ENCODE results near the gene NWD2.
A peak's percentile ranks its signal among the peaks of the same experiment; 100 is the strongest.
"Not testable (repeated sequence)": the region's sequence is repeated elsewhere in the genome, so short reads cannot be mapped to it uniquely, and the experiment has no call there.

Gene NWD2

DNA sequence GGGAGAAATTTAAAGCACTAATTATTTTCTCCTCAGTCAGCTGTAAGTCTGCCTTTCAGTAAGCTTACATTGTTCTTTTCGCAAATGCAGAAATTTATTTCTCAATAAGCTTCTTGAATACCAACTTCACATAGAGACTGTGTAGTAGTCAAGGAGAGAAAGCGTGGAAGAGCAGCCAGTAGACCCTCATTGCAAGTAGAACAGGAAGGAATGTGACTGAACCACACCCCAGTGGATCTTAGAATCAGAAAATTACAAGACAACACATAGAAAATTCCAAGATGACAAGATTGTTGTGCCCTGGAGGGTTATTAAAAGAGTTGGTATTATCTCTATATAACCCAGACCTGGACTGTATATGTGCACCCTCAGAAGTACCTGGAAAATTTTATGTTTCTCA is 224.7 kb downstream of the NWD2 start:
- DNase-seq: no peak

DNA sequence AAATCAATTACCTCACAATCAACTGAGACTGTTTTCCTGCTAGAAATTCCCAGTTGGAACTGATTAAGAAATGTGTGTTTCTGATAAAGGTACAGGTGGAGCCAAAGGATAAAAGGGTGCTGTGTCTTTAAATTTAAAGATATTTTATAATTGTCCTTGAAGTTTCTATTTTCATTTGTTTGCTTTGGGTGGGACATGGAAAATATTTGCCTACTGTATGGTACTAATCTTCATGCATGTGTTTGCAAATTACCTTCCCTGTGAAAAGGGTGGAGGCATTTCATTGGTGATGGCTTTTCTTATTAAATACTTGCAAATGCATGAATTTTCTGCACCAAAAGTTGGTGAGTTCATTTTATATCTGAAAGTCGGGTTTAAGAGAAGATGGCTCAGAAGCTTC is 225.7 kb downstream of the NWD2 start:
- DNase-seq: no peak

DNA sequence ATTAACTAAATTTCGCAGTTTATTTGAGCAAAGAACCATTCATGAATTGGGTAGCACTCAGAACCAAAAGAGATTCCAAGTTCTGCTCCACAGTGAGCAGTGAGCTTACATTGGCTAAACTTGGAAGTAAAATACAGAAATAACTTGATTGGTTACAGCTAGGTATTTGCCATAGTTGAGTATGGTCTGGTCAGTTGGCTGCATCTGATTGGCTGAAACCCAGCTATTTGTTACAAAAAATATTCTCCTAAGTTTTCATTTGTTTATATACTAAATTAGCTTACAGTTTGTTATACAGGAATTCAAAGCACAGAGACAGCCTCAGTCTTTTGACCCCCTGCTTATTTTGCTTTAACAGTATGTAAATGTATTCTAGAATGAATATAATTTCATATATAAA is 226.6 kb downstream of the NWD2 start:
- no peak for DNase-seq

DNA sequence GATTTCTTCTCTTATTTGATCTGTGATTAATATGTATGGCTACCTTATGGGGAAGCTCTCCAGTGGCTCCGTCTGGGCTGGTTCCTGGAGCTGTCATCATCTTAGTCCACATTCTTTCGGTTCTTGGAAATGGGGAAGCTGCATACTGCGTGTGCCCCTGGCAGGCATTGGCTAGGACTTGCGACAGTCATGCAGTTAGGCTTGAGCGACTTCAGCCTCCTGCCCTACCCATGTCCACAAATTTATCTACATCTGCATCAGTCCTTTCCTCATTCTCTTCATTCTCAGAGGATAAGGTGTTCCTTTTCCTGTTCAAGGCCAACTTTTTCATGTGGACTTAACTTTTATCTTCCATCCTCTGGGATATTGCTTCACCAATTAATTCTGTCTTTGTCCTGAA is 227.4 kb downstream of the NWD2 start:
- DNase-seq: peak in 1 of 2 donors; percentile 35

DNA sequence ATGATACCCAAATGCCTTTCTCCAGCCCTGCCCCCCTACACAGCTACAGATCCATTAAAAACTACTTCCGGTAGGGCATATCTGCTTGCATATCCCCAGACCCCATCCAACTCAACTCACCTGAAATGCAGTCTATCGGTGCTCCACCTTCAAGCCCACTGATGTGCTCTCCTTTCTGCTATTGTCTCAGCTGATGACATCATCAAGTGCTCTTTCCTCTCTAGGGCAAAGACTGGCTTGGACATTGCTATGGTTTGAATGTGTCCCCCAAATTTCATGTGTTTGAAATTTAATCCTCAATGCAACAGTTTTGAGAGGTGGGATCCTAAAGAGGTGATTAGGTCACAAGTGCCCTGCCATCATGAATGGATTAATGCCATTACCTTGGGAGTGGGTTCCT is 229.3 kb downstream of the NWD2 start:
- DNase-seq: no peak

DNA sequence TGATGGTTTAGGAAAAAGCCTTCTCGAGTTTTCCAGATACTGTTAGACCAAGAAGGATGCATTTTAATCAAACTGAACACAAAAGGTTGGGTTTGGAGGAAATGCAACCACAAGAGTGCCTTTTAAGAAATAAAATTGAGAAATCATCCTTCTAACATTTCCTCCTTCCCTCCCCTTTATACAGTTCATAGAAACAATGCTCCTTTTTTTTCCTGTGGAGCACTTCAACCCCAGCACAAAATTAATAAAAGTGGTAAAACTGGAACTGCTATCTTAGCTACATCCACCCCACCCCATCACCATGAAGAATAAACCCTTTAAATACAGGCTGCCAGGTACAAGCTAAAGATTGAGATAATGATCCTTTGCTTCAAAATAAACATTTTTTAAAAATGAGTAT is 230.5 kb downstream of the NWD2 start:
- no peak for DNase-seq

DNA sequence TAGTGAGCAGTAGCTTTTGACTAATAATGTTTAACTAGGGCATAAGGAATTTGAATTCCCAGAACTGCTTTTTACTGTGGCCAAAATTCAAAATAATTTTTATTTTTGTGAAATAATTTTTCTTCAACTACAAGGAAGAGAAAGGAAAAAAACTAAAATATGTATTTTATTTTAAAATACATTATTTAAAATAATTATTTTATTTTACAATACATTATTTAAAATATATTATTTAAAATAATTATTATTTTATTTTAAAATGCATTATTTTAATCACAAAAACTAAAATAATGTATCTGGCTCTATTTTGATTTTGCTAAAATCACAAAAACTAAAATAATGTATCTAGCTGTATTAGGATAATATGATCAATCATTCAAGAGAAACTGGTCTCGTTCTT is 231.2 kb downstream of the NWD2 start:
- DNase-seq: no peak

DNA sequence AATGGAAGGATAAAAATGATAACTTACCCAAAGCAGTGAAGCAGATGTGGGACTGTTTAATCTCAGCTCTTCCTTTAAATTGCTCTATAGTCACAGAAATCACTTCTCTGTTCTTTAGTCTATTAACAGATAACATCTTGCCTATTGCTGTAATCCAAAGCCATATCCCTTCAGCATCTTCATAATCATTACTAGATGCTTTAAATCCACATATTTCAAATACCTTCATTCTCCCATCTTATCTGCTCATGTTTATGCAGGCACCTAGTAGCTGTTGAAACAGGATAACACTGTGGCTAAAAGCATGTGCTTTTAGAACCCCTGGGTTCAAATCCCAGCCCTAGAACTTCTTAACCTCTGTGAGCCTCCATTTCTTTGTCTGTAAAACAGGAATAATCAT is 231.7 kb downstream of the NWD2 start:
- DNase-seq: no peak

DNA sequence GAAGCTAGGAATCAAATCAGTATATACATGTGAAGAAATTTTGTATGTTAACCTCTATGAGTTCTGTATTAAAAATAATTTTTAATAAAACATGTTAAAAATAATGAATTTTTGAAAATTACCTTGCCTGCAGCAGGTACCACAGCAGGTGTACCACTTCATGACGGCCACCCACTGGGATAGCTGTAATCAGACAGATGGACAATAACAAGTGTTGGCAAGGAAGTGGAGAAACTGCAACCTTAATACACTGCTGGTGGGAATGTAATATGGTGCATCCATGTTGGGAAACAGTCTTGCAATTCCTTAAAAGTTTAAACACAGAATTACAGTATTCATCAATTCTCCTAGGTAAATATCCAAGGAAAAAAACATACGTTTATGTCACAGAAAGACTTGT is 232.1 kb downstream of the NWD2 start:
- no peak for DNase-seq

DNA sequence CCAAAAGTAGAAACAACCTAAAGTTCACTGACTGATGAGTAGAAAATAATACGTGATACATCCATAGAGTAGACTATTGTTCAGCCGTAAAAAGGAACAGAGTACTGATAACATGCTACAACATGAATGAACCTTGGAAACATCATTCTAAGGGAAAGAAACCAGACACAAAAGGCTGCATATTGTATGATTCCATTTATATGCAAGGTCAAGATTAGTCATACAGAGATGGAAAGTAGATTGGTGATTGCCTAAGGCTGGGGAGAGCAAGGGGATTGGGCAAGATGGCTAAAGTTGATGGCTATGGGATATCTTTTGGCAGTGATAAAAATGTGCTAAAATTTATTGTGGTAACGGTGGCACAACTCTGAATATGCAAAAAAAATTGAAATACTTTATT is 232.6 kb downstream of the NWD2 start:
- DNase-seq: no peak

DNA sequence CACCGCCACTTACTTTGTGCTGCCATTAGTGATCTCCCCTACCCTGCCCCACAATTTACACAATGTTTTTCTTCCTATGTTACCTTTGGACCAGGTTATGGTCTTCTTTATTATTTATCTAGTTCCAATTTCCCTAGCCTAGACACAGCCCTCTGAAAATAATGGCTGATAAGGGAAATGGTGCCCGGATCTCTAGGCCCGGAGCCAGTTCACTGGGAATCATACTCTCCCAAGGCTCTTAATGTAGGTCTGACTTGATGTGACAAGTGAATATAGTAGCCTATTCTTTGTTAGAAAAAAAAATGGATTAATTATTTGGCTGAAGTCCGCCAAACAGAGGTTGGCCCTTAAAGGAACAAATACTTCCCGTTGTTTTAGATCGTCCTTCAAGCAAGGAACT is 233.6 kb downstream of the NWD2 start:
- no peak for DNase-seq

DNA sequence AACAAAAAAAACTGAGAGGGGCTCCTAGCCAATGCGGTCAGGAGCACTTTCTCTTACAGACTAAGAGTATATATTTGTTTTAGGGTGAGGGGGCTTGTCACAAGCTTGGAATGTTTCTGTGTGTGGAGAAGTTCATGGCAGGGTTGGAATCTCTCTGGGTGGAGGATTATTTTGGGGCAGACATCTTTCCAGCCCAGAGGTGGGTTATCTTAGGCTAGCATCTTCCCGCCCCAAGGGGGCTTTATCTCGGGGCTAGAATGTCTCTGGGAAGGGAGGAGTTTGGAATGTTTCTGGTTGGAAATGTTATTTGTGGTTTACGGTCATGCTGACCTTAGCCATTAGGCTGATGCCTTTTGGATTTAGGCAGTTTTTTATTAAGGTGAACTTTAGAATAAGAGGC is 236.0 kb downstream of the NWD2 start:
- DNase-seq: no peak

DNA sequence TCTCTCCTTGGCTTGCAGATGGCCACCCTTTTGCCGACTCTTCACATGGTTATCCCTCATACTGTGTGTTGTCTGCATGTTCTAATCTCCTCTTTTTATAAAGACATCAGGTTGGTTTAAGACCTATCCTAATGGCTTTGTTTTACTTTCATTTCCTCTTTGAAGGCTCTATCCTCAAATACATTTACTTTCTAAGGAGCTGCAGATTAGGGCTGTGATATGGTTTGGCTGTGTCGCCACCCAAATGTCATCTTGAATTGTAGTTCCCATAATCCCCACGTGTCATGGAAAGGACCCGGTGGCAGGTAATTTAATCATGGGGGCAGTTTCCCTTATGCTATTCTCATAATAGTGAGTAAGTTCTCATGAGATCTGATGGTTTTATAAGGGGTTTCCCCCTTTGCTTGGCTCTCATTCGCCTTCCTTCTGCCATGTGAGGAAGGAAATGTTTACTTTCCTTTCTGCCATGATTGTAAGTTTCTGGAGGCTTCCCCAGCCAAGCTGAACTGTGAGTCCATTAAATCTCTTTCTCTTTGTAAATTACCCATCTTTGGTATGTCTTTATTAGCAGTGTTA is 237.1 kb downstream of the NWD2 start:
- DNase-seq: no peak

DNA sequence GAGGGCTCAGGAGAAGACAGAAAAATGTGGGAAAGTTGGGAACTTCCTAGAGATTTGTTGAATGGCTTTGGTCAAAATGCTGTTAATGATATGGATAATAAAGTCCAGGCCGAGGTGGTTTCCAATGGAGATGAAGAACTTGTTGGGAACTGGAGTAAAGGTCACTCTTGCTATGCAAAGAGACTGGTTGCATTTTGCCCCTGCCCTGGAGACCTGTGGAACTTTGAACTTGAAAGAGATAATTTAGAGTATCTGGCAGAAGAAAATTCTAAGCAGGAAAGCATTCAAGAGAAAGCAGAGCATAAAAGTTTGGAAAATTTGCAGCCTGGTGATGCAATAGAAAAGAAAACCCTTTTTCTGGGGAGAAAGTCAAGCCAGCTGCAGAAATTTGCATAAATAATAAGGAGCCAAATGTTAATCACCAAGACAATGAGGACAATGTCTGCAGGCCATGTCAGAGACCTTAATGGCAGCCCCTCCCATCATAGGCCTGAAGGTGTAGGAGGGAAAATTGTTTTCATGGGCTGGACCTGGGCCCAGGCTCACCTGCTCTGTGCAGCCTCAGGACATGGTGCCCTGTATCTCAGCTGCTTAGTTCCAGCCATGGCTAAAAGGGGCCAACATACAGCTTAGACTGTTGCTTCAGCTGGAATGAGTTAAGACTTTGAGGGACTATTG is 237.8 kb downstream of the NWD2 start:
- DNase-seq: no peak

DNA sequence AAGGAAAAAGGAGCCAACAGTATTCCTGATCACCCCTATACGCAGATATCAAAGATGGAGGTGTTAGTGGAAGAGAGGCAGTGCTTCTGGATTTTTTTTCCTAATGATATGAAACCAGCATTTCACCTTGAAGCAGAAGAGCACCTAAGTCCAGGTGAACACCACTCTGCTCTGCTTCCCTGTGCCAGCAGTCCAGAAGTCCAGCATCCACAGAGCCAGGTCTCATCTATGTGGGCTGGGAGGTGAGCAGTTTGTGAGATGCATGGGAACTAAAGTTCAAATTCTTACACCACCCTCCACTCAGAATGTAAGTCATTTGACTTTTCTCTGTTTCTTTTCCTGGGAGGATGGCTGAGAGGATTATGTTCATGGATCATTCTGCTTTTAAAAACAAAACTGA is 239.1 kb downstream of the NWD2 start:
- no peak for DNase-seq

DNA sequence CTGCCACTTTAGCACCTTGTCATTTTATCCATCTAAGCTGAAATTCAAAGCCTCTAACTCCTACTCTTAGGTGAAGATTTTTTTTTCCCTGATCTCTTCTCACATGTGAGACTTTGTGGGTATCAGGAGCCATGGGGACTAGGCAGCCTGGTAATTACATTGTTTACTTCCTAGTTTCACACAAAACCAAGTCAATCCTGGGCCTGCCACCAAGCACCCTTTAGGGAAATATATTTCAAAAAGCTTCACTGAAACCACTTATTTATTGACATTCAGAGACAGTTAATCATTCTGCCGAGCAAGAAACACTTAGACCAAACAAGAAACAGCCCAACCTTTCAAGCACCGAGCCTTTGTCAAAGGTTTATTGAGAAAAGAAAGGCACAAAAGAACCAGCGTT is 241.6 kb downstream of the NWD2 start:
- no peak for DNase-seq

DNA sequence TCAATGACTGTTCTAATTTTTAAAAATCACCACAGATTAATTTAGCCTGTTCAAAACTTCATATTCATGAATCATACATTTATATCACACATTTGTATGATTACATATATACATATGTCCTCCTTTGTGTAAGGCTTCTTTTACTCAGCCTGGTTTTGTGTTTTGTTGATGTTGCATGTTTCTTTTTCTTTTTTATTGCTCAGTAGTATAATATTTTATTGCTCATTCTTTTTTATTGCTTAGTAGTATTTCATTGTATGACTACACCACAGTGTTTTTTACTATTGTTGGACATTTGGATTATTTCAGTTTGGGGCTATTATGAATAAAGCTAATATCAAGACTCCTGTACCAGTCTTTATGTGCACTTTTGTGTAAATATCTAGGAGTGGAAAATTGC is 243.1 kb downstream of the NWD2 start:
- no peak for DNase-seq

DNA sequence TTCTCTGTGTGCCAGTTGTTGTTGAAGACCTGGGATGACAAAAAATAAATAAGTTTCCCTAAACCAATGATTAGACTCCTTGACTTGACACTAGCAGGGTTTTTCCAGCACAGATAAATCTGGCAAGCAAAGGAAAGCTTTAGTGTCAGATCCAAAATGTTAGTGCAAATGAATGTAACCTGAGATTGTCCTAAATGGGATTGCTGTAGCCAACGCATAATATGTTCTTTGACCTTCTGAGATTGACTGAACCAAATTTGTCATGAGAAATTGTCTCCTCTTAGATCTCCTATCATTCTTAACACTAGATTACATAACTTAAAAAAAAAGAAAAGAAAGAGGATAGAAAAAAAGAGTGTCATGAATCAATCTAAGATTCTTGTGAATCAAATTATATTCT is 245.2 kb downstream of the NWD2 start:
- DNase-seq: no peak

DNA sequence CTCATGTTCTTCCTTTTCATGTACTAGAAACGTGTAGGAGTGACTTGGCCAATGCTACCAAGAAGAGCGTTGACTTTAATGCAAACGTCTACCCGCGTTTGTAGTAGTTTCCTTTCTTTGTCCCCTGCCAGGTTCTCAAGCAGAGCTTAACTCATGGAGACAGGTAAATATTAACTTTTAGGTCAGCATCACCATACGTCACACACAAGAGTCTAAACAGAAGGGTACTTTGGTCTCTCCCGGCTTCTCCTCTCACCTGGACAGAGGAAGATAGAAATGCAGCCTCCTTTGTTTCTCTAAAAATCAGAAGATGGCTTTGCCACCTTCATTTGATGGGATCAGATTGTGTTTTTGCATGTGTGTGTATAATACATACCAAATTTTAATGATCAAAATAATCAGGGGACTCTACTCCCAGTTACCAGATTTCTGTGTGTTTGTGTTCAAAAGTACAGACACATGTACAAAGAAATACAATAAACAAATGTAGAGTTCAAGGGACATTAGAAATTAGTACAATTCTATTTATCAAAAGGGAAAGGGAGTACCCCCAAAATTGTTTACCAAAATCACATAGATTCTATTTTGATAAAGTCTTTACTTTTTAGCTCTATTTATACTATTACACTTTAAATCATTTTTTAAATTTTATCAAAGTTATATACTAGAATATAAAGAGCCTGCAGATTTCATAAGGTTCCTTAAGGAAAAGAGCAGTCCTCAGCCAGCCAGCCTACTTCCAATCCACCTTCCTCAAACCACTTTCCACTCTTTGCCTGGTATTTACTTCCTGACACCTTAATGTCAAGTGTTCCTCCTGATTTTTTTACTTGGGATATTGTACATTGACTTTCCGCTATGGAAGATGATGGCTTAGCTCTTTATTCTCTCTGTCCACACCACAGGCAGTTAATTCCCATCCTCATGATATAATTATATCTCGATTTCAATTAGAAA is 246.1 kb downstream of the NWD2 start:
- DNase-seq: no peak

DNA sequence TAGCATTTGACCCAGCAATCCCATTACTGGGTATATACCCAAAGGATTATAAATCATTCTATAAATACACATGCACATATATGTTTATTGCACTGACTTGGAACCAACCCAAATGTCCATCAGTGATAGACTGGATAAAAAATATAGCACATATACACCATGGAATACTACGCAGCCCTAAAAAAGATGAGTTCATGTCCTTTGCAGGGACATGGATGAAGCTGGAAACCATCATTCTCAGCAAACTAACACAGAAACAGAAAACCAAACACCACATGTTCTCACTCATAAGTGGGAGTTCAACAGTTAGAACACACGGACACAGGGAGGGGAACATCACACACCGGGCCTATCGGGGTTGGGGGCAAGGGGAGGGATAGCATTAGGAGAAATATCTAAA is 250.8 kb downstream of the NWD2 start:
- DNase-seq: not testable (repeated sequence)
